Muscle layer of colon (tissue), 2 donors: ENCODE results near the gene ELANE.

Experiments
- H3K27ac ChIP-seq: one replicate; pipeline ENCODE4 v1.7.0; 2013; ENCODE audit warnings: low read depth, mild to moderate bottlenecking, low read length, moderate library complexity
- H3K27me3 ChIP-seq, 2 donors: one replicate each; pipeline ENCODE4 v1.7.0; 2013; ENCODE audit warnings: low read length in 2 of 2, mild to moderate bottlenecking in 2 of 2; ENCODE audit not compliant: insufficient read depth in 2 of 2, control insufficient read depth in 1 of 2
- H3K36me3 ChIP-seq: one replicate; pipeline ENCODE4 v1.7.0; 2013; ENCODE audit warnings: mild to moderate bottlenecking, low read length; ENCODE audit not compliant: insufficient read depth
- H3K4me1 ChIP-seq: one replicate; pipeline ENCODE4 v1.7.0; 2013; ENCODE audit warnings: mild to moderate bottlenecking, low read length; ENCODE audit not compliant: insufficient read depth
- H3K4me3 ChIP-seq, 2 donors: one replicate each; pipeline ENCODE4 v1.7.0; 2013; ENCODE audit warnings: low read length in 2 of 2, low read depth in 1 of 2, mild to moderate bottlenecking in 1 of 2, moderate library complexity in 1 of 2
- H3K9ac ChIP-seq: one replicate; pipeline ENCODE4 v1.7.0; 2013; ENCODE audit warnings: low read length
- H3K9me3 ChIP-seq: one replicate; pipeline ENCODE4 v1.7.0; 2013; ENCODE audit warnings: mild to moderate bottlenecking, low read length
- donor health status: abdominal sarcoma.
- donor health status: Adenocarcinoma of cecum.

The ELANE gene

GRCh38 chr19:808423-808775 lies 43.7 kb upstream of the ELANE start:
- Histone ChIP-seq H3K4me1 (peaks cover 2% of the 10 kb centered on the region), H3K9me3 (no peaks in the 10 kb centered on the region), H3K27me3 (no peaks in the 10 kb centered on the region), H3K4me3 (no peak overlapping the region), H3K36me3 (peaks cover 69% of the 10 kb centered on the region), H3K9ac (no peak overlapping the region), H3K27ac (no peak overlapping the region)

DNA sequence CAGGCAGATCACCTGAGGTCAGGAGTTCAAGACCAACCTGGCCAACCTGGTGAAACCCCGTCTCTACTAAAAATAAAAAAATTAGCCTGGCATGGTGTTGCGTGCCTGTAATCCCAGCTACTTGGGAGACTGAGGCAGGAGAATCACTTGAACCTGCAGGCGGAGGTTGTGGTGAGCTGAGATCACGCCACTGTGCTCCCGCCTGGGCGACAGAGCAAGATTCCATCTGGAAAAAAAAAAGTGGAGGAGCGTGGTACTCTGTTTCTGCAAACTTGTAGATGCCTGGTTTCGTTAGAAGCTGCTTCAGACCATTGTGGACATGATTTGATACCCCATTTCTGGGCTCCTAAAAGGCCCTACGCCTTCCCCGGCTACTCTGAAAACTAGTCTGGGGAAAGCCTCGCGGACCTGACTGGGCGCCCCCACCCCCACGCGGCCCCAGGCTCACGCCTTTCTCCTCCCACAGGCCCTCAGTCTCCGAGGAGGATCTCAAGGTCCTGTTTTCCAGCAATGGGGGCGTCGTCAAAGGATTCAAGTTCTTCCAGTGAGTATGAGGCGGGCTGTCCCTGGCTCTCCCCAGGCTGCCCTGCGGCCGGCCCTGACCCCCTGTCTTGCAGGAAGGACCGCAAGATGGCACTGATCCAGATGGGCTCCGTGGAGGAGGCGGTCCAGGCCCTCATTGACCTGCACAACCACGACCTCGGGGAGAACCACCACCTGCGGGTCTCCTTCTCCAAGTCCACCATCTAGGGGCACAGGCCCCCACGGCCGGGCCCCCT lies 41.8 kb upstream of the ELANE start:
- Histone ChIP-seq H3K27ac (no peak overlapping the region), H3K36me3 (peaks cover 50% of the 10 kb centered on the region), H3K9ac (no peak overlapping the region), H3K4me3 (no peak overlapping the region), H3K9me3 (no peaks in the 10 kb centered on the region), H3K27me3 (no peaks in the 10 kb centered on the region), H3K4me1 (no peaks in the 10 kb centered on the region)

GRCh38 chr19:810883-811489 lies 41.1 kb upstream of the ELANE start:
- H3K27ac ChIP-seq, result no peak overlapping the region
- H3K36me3 ChIP-seq, result peaks cover 46% of the 10 kb centered on the region
- H3K9me3 ChIP-seq, result no peaks in the 10 kb centered on the region
- no peak overlapping the region for H3K4me3 ChIP-seq
- no peaks in the 10 kb centered on the region for H3K4me1 ChIP-seq
- no peak overlapping the region for H3K9ac ChIP-seq
- H3K27me3 ChIP-seq, result no peaks in the 10 kb centered on the region

GRCh38 chr19:811506-812048 lies 40.5 kb upstream of the ELANE start:
- Histone ChIP-seq H3K4me3 (no peak overlapping the region), H3K36me3 (peaks cover 43% of the 10 kb centered on the region), H3K4me1 (no peaks in the 10 kb centered on the region), H3K9me3 (no peaks in the 10 kb centered on the region), H3K27me3 (no peaks in the 10 kb centered on the region), H3K27ac (no peak overlapping the region), H3K9ac (no peak overlapping the region)

DNA sequence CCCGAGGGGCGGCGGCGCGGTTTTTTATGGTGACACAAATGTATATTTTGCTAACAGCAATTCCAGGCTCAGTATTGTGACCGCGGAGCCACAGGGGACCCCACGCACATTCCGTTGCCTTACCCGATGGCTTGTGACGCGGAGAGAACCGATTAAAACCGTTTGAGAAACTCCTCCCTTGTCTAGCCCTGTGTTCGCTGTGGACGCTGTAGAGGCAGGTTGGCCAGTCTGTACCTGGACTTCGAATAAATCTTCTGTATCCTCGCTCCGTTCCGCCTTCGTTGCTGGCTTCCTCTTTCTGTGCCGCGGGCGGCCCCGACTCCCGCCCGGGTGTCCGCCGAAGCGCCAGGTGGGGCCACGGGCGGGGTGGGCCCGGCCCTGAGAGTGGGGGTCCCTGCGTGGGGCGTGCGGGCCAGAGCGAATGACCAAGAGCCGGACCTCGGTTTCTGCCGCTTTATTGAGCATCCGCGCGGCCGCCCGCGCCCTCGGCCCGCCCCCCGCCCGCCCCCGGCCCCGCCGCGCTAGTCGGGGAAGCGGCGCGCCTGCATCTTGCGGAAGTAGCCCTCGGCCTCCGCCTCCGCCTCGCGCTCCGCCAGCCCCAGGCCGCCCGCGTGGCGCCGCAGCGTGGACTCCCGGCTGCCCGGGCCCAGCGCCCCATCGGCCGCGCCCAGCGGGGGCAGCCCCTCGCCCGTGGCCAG lies 39.9 kb upstream of the ELANE start:
- H3K27ac ChIP-seq, result no peak overlapping the region
- no peak overlapping the region for H3K4me3 ChIP-seq
- H3K36me3 ChIP-seq, result peaks cover 36% of the 10 kb centered on the region
- H3K9me3 ChIP-seq, result no peaks in the 10 kb centered on the region
- no peaks in the 10 kb centered on the region for H3K27me3 ChIP-seq
- H3K9ac ChIP-seq, result no peak overlapping the region
- no peaks in the 10 kb centered on the region for H3K4me1 ChIP-seq

GRCh38 chr19:812747-813218 lies 39.3 kb upstream of the ELANE start:
- Histone ChIP-seq H3K36me3 (peaks cover 31% of the 10 kb centered on the region), H3K4me3 (no peak overlapping the region), H3K9me3 (no peaks in the 10 kb centered on the region), H3K27ac (no peak overlapping the region), H3K9ac (no peak overlapping the region), H3K4me1 (no peaks in the 10 kb centered on the region), H3K27me3 (no peaks in the 10 kb centered on the region)

GRCh38 chr19:813219-814151 lies 38.6 kb upstream of the ELANE start:
- Histone ChIP-seq H3K4me3 (no peak overlapping the region), H3K36me3 (peaks cover 26% of the 10 kb centered on the region), H3K27me3 (no peaks in the 10 kb centered on the region), H3K27ac (no peak overlapping the region), H3K4me1 (no peaks in the 10 kb centered on the region), H3K9me3 (no peaks in the 10 kb centered on the region), H3K9ac (no peak overlapping the region)

- Histone ChIP-seq H3K9ac (no peak overlapping the region), H3K36me3 (peaks cover 25% of the 10 kb centered on the region), H3K27me3 (no peaks in the 10 kb centered on the region), H3K27ac (no peak overlapping the region), H3K4me3 (no peak overlapping the region), H3K9me3 (no peaks in the 10 kb centered on the region), H3K4me1 (no peaks in the 10 kb centered on the region)
Measured at GRCh38 chr19:814152-815078, 37.7 kb upstream of the ELANE start.

GRCh38 chr19:815079-815774 lies 36.9 kb upstream of the ELANE start:
- H3K36me3 ChIP-seq, result peaks cover 17% of the 10 kb centered on the region
- H3K27ac ChIP-seq, result no peak overlapping the region
- H3K9me3 ChIP-seq, result no peaks in the 10 kb centered on the region
- no peak overlapping the region for H3K9ac ChIP-seq
- H3K27me3 ChIP-seq, result no peaks in the 10 kb centered on the region
- no peak overlapping the region for H3K4me3 ChIP-seq
- no peaks in the 10 kb centered on the region for H3K4me1 ChIP-seq
